Measurements from ENCODE around the gene MMD2.

MMD2 gene

DNA sequence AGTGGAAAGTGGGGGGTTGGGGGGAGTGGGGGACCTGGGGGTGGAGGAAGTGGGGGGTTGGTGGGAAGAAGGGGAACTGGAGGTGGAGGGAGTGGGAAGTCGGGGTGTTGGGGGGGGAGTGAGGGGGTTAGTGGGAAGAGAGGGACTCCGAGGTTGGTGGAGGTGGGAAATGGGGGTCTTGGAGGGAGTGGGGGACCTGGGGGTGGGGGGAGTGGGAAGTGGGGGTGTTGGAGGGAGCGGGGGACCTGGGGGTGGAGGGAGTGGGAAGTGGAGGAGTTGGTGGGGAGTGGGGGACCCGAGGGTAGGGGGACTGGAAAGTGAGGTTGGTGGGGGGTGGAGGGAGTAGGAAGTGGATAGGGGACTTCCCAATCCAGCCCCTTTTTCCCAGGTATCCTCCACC, 906 bp upstream of the MMD2 start:
- no peak for DNase-seq (ENCODE audit: insufficient read length, low spot score)
- no peak for FAIRE-seq

DNA sequence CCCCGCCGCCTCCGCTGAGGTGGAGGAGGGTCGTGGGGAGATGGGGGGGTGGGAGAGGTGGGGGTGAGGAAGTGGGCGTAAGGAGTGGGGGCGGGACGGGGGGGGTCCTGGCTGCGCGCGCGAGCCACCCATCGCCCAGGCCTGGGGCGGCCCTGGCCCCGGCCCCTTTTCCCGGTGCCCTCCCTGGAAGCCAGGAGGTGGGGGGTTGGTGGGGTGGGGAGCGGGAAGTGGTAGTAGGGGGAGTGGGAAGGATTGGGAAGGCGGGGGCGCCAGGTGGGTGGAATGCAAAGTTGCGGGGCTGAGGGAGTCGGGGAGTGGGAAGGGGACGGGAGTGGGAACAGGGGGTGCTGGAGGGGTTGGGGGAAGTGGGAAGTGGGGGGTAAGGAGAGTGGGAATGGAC, 319 bp upstream of the MMD2 start:
- DNase-seq (ENCODE audit: insufficient read length, low spot score), result no peak
- no peak for FAIRE-seq

DNA sequence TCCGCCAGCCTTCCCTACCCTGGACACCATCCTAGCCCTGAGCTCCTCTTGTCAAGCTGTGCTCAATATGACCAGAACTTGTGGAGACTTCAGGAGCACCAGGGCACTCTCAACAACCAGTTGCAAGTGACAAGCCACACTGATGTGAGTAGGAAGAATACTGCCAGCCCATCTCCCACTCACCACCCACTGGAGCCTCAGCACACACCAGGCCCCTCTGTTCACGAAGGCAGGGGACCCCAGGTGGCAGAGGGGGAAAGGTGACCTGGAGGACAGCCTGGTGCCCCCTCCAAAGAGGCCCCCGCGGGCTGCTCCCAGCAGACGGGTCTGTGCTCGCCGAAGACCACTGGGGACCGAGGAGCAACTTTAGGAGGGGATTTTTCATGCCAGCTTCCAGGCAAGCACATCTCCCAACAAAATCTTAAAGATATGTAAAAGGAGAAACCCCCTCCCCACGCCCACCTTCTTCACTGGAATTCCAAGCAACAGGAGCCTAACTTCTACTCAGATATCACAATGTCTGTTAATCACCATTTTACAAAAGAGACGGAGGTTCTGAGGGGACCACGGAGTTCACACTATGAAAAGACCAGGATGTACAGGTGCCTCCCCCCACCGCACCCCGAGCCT, 1.0 kb downstream of the MMD2 start:
- FAIRE-seq, result no peak
- no peak for DNase-seq (ENCODE audit: insufficient read length, low spot score)

DNA sequence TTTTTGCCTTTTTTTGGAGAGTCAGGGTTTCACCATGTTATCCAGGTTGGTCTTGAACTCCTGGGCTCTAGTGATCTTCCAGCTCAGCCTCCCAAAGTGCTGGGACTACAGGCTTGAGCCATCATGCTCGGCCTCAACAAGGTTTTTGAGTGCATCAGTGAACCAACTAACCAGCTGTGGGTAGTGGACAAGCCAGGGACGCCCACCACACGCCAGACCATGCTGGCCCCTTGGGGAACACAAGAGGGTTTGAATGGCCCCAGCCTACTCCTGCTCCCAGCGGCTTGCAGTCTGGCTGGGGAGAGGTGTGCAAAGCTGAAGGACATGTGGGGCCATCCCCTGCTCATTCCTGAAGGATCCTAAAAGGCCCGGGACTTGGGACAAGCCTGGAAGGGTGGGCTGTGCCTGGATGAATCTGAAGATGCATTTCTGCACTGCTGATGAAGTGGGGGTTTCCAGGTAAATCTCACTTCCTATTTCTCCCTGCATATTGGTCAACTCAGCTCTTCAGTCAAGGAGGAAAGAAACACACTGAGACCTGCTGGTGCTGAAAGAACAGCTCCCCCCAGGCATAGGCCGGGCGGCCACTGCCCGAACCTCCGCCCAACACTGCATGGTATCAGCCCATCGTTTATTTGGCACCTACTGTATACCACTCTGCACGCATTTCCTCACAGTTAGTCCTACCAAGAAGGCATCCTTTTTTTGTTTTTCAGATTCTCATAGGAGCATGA, 6.9 kb downstream of the MMD2 start:
- DNase-seq (ENCODE audit: insufficient read length, low spot score), result no peak
- FAIRE-seq, result no peak

DNA sequence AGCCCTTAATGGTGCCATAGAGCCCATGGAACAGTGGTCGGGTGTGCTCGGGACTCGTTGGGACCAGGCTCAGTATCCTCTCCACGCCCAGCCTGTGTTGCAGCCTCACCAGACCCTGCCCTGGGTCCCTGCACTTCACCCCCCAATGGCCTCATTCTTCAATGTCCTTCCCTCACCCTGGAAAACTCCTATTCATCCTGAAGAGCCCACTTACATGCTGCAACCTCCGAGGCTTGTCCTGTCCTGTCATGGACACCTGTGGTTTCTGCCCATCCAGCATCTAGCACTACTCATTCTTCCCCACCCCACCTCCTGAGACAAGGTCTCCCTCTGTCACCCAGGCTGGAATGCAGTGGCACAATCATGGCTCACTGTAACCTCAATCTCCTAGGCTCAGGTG, 7.7 kb downstream of the MMD2 start:
- FAIRE-seq (no peak), DNase-seq (ENCODE audit: insufficient read length, low spot score) (no peak)

DNA sequence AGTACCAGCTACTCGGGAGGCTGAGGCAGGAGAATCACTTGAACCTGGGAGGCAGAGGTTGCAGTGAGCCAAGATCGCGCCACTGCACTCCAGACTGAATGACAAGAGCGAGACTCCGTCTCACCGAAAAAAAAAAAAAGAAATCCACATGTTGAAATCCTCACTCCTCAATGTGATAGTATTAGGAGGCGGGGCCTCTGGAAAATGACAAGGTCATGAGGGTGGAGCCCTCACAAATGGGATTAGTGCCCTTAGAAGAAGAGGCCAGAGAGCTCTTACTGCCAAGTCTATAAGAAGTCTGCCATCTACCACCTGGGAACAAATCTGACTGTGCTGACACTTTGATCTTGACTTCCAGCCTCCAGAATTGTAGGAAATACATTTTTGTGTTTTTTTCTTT, 10.6 kb downstream of the MMD2 start:
- no peak for DNase-seq (ENCODE audit: insufficient read length, low spot score)
- FAIRE-seq, result no peak

DNA sequence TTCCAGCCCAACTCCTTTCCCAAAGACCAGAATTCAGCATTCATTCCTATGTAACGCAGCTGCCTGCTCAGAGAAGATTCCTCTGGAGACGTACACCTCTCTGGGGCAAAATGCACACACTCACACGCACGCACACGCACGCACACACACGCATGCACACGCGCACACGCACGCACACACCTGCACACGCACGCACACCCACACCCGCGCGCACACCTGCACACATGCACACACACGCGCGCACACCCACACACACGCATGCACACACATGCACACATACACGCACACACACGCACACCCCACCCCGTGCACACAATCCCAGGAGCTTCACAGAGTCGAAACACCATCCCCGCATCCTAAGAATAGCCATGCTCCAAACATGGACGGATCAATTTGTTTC, 13.0 kb downstream of the MMD2 start:
- DNase-seq (ENCODE audit: insufficient read length, low spot score), result no peak
- FAIRE-seq, result peak; percentile 92

DNA sequence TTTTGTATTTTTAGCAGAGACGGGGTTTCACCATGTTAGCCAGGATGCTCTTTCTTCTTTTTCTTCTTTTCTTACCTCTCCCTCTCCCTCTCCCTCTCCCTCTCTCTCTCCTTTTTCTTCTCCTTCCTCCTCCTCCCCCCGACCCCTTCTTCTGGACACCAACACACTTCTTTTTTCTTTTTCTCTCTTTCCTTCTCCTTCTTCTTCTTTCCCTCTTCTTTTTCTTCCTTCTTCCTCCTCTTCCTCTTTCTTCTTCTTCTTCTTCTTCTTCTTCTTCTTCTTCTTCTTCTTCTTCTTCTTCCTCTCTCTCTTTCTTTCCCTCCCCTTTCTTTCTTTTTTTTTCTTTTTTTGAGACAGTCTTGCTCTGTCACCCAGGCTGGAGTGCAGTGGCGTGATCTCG, 14.0 kb downstream of the MMD2 start:
- FAIRE-seq, result no peak

DNA sequence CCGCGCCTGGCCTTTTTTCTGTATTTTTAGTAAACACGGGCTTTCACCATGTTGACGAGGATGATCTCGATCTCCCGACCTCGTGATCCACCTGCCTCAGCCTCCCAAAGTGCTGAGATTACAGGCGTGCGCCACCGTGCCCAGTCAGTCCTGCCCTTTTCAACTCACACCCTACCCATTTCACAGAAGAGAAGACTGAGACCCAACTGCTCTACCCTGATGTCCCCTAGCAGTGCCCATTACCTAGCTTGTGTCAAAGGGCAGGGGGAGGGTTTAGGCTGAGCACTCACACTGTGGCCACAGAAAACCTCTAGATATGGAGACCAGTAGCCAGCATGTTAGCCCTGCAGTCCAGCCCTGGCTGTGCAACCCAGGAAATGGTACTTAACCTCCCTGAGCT, 15.7 kb downstream of the MMD2 start:
- no peak for FAIRE-seq
- DNase-seq (ENCODE audit: insufficient read length, low spot score), result no peak

More for the DNA sequence above, 14.0 kb downstream of the MMD2 start:
- no peak for DNase-seq (ENCODE audit: insufficient read length, low spot score)

DNA sequence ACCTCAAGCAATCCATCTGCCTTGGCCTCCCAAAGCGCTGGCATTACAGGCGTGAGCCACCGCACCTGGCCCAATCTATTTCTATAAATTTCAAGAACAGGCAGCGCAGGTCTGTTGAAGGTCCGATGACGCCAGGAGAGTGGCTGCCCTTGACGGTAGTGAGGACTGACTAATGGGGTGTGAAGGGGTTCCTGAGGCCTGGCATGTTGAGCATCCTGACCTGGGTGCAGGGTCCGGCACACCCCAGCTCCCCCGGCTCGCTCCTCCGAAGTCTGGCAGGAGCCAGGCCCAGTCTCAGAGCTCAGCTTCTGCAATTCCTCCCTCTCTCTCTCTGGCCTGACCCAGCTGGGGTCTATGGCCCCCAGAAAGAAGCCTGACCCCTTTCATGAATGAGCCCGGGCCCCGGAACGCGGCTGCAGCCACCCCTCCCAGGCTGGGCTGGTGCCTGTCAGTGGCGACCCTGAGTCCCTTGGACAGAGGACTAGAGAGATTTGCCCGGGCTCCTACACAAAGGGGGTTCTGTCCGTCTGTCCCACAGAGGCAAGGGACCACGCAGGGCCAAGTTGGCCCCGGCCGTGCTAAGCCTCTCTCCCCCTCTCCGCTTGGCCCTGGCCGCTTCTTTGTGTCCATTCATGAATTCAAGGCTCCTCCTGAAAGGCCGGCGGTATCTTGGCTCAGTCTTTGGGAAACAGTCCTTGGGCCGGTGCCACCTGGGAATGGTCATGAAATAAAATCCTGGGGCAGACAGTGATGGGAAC, 18.8 kb downstream of the MMD2 start:
- DNase-seq (ENCODE audit: insufficient read length, low spot score), result no peak
- FAIRE-seq, result no peak

DNA sequence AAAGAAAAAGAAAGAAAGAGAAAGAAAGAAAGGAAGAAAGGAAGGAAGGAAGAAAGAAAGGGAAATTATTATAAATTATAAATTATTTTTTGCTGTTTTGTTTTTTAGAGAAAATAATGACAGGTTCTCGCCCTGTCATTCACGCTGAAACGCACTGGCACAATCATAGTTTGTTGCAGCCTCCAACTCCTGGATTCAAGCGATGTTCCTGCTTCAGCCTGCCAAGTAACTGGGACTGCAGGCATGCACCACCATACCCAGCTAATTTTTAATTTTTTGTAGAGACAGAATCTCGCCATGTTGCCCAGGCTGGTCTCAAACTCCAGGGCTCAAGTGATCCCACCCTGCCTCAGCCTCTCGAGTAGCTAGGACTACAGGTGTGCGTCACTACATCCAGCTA, 21.6 kb downstream of the MMD2 start:
- FAIRE-seq, result no peak
- DNase-seq (ENCODE audit: insufficient read length, low spot score), result no peak

DNA sequence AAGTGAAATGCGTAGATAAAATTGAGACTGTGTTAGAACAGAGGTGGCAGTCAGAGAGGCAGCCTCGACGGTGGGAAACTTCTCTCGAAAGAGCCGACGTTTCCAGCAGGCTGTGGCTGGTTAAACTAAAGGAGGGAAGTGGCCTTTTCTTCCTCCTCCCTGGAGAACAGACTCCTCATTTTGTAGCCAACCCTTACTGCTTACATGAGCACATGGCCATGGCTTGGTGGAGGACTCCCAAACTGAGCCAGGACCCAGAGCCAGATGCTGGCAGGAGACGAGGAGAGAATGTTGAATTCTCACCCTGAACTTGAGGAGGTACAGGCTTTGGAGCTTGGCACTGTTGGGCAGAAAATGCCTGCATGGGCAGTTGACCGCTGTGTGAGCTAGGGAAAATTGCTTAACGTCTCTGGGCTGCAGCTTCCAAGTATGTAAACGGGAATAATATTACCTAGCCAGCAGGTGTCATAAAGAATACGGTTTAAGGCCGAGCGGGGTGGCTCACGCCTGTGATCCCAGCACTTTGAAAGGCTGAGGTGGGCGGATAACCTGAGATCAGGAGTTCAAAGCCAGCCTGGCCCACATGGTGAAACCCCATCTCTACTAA, 24.5 kb downstream of the MMD2 start:
- no peak for FAIRE-seq
- DNase-seq (ENCODE audit: insufficient read length, low spot score), result no peak

DNA sequence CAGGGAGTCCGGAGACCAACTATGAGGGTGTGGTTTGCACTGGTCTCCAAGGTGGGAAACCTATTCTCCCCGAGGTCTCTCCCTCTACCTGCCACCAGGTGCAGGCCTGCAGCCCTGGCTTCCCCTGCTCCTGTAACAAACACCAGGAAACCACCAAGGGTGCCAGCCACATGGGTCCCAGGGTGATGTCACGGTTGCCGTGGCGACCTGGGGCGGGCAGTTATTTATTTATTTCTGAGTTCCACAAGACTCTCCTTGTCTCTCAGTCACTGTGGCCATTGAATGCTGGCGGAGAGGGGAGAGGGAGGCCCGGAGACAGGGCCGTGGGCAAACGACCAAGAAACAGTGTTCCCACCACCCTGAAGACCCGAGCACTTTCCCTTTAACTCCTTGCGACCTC, 27.0 kb downstream of the MMD2 start:
- DNase-seq (ENCODE audit: insufficient read length, low spot score) (no peak), FAIRE-seq (no peak)

DNA sequence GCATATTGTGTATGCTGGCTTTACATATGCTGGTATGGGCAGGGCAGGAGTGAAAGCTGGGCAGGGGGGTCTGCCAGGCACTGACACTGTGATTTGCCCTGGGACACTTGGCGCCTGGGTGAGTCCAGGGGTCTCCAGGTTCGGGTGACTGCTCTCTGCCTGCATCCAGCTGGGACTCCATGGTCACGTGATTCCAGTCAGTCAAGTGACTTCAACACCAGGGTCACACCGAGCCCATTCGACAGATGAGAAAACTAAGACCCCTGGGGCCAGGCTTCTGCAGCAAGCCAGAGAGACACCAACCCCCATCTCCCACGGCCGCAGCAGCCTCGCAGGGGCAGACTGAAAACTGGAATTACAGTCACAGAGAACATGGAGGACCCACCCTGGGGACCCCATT, 30.0 kb downstream of the MMD2 start:
- FAIRE-seq, result no peak
- no peak for DNase-seq (ENCODE audit: insufficient read length, low spot score)

DNA sequence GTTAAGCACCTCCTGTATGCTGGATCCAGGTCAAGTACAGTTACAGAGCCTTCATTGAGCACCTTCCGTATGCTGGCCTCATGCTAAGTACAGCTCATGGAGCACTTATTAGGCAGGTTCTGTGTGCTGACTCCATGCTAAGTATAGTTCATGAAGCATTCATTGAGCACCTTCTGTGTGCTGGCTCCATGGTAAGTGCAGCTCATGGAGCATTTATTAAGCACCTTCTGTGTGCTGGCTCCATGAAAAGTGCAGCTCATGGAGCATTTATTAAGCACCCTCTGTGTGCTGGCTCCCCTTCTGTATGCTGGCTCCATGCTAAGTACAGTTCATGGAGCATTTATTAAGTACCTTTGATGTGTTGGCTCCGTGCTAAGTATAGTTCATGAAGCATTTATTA, 30.5 kb downstream of the MMD2 start:
- FAIRE-seq, result no peak
- DNase-seq (ENCODE audit: insufficient read length, low spot score), result no peak

DNA sequence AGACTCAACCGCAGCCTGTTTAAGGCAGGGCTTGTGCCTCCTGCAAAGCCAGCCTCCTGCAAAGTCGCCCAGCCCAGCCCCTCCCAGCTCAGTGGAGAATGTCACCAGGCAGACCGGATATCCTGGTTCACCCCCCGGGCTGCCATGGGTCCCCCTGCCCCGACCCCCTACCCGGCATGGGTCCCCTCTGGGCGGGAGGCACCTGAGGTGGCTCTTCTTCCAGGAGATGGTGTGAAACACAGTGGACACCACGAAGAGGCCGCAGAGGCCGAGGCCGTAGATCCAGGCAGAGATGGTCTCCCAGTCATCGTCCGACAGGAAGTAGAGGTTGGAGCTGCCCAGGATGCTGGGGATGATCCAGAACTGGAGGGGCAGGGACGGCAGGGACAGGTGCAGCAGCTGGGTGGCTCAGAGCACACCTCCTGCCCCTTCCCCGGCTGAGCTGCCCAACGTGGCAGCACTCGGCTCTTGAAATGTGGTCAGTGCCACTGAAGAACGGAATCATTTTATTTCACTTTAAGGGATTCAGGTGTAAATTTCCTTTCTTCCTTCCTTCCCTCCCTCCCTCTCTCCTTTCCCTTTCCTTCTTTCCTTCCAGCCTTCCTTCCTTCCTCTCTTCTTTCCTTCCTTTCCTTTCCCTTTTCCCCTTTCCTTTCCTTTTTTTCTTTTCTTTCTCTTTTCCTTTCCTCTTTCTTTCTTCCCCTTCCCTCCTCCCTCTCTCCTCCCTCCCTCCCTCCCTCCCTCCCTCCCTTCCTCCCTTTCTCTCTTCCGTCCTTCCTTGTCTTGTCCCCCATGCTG, 38.8 kb downstream of the MMD2 start:
- FAIRE-seq (peak; percentile 64), DNase-seq (ENCODE audit: insufficient read length, low spot score) (no peak)

DNA sequence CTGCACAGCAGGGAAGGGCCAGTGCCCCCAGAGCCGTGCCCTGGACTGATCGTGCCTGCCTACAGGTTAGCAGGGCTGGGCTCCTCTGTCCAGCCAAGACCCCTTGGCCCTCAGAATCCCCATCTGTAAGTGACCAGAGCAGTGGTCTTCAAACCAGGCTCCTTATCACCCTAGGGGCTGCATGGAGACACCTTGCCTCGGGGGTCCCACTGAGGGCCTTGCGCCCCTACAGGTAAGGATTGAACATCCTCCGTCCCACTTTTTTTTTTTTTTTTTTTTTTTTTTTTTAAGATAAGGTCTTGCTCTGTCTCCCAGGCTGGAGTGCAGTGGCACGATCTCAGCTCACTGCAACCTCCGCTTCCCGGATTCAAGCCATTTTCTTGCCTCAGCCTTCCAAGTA, 42.9 kb downstream of the MMD2 start:
- DNase-seq (ENCODE audit: insufficient read length, low spot score) (no peak), FAIRE-seq (no peak)

DNA sequence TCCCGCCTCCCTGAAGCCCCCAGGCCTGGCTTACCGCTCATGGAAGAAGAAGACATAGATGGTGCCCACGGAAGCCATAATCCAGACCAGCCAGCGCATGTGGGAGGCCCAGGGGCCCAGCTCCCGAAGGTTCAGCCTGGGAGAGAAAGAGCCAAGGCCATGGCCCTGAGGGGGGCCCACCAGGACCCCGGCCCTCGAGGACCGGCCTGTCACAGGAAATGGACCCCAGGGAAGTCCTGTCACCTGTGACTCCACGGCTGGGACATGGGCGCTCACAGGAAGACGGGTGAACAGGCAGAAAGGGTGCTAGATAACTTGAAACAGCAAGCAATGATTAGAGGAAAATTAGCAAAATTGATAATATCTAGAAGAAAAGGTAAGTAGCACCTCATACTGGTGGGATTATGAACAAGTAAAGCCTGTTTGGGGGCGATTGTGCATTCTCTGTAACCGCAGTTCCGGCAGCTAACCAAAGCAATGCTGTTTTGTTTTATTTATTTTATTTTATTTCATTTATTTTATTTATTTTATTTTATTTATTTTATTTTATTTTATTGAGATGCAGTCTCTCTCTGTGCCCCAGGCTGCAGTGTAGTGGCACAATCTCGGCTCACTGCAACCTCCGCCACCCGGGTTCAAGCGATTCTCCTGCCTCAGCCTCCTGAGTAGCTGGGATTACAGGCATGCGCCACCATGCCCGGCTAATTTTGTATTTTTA, 47.7 kb downstream of the MMD2 start:
- FAIRE-seq (no peak), DNase-seq (ENCODE audit: insufficient read length, low spot score) (no peak)

DNA sequence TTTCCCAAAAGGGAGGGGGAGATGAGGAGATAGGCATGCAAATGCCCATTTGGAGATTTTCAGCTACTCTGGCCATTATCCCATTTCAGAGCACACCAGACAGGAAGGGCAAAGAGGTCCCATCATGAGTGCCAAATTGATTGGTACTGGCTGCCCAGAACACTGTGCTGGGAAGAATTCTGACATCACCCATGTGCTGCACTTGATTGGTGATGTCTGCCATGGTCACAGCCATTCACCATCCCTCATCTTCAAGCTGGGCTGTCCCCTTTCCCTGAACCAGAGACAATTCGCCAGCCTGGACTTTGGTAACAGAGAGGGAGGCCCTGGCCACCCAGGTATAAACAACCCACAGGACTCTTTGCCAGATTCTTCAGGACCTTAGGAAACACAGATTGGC, 52.3 kb downstream of the MMD2 start:
- FAIRE-seq (no peak), DNase-seq (ENCODE audit: insufficient read length, low spot score) (no peak)

DNA sequence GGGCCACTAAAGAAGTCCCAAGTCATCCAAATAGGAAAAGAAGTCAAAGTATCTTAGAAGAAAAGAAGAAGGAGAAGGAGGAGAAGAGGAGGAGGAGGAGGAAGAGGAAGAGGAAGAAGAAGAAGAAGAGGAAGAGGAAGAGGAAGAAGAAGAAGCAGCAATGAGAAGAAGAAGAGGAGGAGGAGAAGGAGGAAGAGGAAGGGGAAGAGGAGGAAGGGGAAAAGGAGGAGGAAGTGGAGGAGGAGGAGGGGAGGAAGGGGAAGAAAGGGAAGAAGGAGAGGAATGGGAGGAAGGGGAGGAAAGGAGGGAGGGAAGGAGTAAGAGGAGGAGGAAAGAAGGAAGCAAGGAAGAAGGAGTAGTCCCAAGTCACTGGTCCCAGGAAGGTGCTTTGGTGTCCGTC, 53.8 kb downstream of the MMD2 start:
- FAIRE-seq (no peak), DNase-seq (ENCODE audit: insufficient read length, low spot score) (no peak)
